Muscle layer of duodenum (tissue), 2 donors: ENCODE results near the gene TBL1X.
"Not testable (repeated sequence)": the region's sequence is repeated elsewhere in the genome, so short reads cannot be mapped to it uniquely, and the experiment has no call there.

ENCODE experiments used
- H3K27ac ChIP-seq: one replicate; pipeline ENCODE4 v1.7.0; 2013; ENCODE audit warnings: mild to moderate bottlenecking, low read length
- H3K27me3 ChIP-seq: one replicate; pipeline ENCODE4 v1.7.0; 2013; ENCODE audit warnings: low read depth, mild to moderate bottlenecking, control low read depth, low read length
- H3K36me3 ChIP-seq, 2 donors: one replicate each; pipeline ENCODE4 v1.7.0; 2013; ENCODE audit warnings: low read length in 2 of 2, control low read depth in 1 of 2, mild to moderate bottlenecking in 1 of 2; ENCODE audit not compliant: insufficient read depth in 2 of 2, control insufficient read depth in 1 of 2
- H3K4me1 ChIP-seq, 2 donors: one replicate each; pipeline ENCODE4 v1.7.0; 2013; ENCODE audit warnings: low read length in 2 of 2, mild to moderate bottlenecking in 2 of 2, control low read depth in 1 of 2, moderate library complexity in 1 of 2; ENCODE audit not compliant: insufficient read depth in 2 of 2, control insufficient read depth in 1 of 2
- H3K4me3 ChIP-seq, 2 donors: one replicate each; pipeline ENCODE4 v1.7.0; 2013; ENCODE audit warnings: low read length in 2 of 2, low read depth in 1 of 2, mild to moderate bottlenecking in 1 of 2
- H3K9me3 ChIP-seq, 2 donors: one replicate each; pipeline ENCODE4 v1.7.0; 2013; ENCODE audit warnings: low read length in 2 of 2, control low read depth in 1 of 2, mild to moderate bottlenecking in 1 of 2; ENCODE audit not compliant: control insufficient read depth in 1 of 2
- donor health status: healthy.

Gene TBL1X

GRCh38 chrX:9462456-9462855, 2.4 kb upstream of the TBL1X start:
- H3K27me3 ChIP-seq, result no peaks in the 10 kb centered on the region
- no peaks in the 10 kb centered on the region for H3K9me3 ChIP-seq
- H3K27ac ChIP-seq, result no peak overlapping the region
- H3K4me1 ChIP-seq, result peaks cover 0 to 11% of the 10 kb centered on the region in 2 donors
- H3K4me3 ChIP-seq, result no peak overlapping the region
- no peaks in the 10 kb centered on the region for H3K36me3 ChIP-seq

GRCh38 chrX:9465380-9466123, 694 bp downstream of the TBL1X start:
- peaks cover 0 to 12% of the 10 kb centered on the region in 2 donors for H3K4me1 ChIP-seq
- no peaks in the 10 kb centered on the region for H3K9me3 ChIP-seq
- H3K4me3 ChIP-seq, result peak overlapping the region in 1 of 2 donors; percentile 73
- H3K36me3 ChIP-seq, result no peaks in the 10 kb centered on the region
- H3K27ac ChIP-seq, result no peak overlapping the region
- H3K27me3 ChIP-seq, result no peaks in the 10 kb centered on the region

GRCh38 chrX:9466124-9466495, 1.3 kb downstream of the TBL1X start:
- H3K36me3 ChIP-seq, result no peaks in the 10 kb centered on the region
- H3K9me3 ChIP-seq, result no peaks in the 10 kb centered on the region
- H3K27ac ChIP-seq, result no peak overlapping the region
- H3K27me3 ChIP-seq, result no peaks in the 10 kb centered on the region
- H3K4me3 ChIP-seq, result peak overlapping the region; percentile 39 to 73
- peaks cover 0 to 12% of the 10 kb centered on the region in 2 donors for H3K4me1 ChIP-seq

GRCh38 chrX:9466736-9467135, 1.9 kb downstream of the TBL1X start:
- Histone ChIP-seq H3K4me3 (peak overlapping the region; percentile 39 to 73), H3K36me3 (no peaks in the 10 kb centered on the region), H3K9me3 (no peaks in the 10 kb centered on the region), H3K4me1 (peaks cover 0 to 12% of the 10 kb centered on the region in 2 donors), H3K27me3 (no peaks in the 10 kb centered on the region), H3K27ac (no peak overlapping the region)

GRCh38 chrX:9467146-9467545, 2.3 kb downstream of the TBL1X start:
- H3K27ac ChIP-seq, result no peak overlapping the region
- H3K9me3 ChIP-seq, result no peaks in the 10 kb centered on the region
- H3K4me1 ChIP-seq, result peaks cover 0 to 12% of the 10 kb centered on the region in 2 donors
- no peaks in the 10 kb centered on the region for H3K27me3 ChIP-seq
- no peaks in the 10 kb centered on the region for H3K36me3 ChIP-seq
- no peak overlapping the region for H3K4me3 ChIP-seq

- H3K4me1 ChIP-seq, result peaks cover 0 to 12% of the 10 kb centered on the region in 2 donors
- no peaks in the 10 kb centered on the region for H3K27me3 ChIP-seq
- H3K27ac ChIP-seq, result no peak overlapping the region
- no peak overlapping the region for H3K4me3 ChIP-seq
- H3K9me3 ChIP-seq, result no peaks in the 10 kb centered on the region
- H3K36me3 ChIP-seq, result no peaks in the 10 kb centered on the region
These were observed 2.9 kb downstream of the TBL1X start for GRCh38 chrX:9467751-9468150.

GRCh38 chrX:9471571-9471985, 6.7 kb downstream of the TBL1X start:
- no peaks in the 10 kb centered on the region for H3K36me3 ChIP-seq
- peaks cover 0 to 10% of the 10 kb centered on the region in 2 donors for H3K4me1 ChIP-seq

GRCh38 chrX:9473708-9474107, 8.8 kb downstream of the TBL1X start:
- no peaks in the 10 kb centered on the region for H3K27me3 ChIP-seq
- no peaks in the 10 kb centered on the region for H3K36me3 ChIP-seq
- no peaks in the 10 kb centered on the region for H3K4me1 ChIP-seq
- H3K9me3 ChIP-seq, result no peaks in the 10 kb centered on the region
- no peak overlapping the region for H3K4me3 ChIP-seq
- H3K27ac ChIP-seq, result no peak overlapping the region

More at GRCh38 chrX:9471571-9471985, 6.7 kb downstream of the TBL1X start:
- Histone ChIP-seq H3K4me3 (no peak overlapping the region), H3K9me3 (no peaks in the 10 kb centered on the region), H3K27ac (no peak overlapping the region), H3K27me3 (no peaks in the 10 kb centered on the region)

GRCh38 chrX:9475417-9475816, 10.6 kb downstream of the TBL1X start:
- not testable (repeated sequence) for H3K27ac ChIP-seq, H3K9me3 ChIP-seq, H3K27me3 ChIP-seq, H3K36me3 ChIP-seq, H3K4me3 ChIP-seq, H3K4me1 ChIP-seq

- no peak overlapping the region for H3K4me3 ChIP-seq
- no peaks in the 10 kb centered on the region for H3K27me3 ChIP-seq
- no peak overlapping the region for H3K27ac ChIP-seq
- no peaks in the 10 kb centered on the region for H3K36me3 ChIP-seq
- no peaks in the 10 kb centered on the region for H3K4me1 ChIP-seq
- H3K9me3 ChIP-seq, result no peaks in the 10 kb centered on the region
These were observed 11.1 kb downstream of the TBL1X start for GRCh38 chrX:9475984-9476383.

- H3K4me1 ChIP-seq, result no peaks in the 10 kb centered on the region
- H3K27ac ChIP-seq, result no peak overlapping the region
- H3K9me3 ChIP-seq, result no peaks in the 10 kb centered on the region
- no peak overlapping the region for H3K4me3 ChIP-seq
- no peaks in the 10 kb centered on the region for H3K36me3 ChIP-seq
- no peaks in the 10 kb centered on the region for H3K27me3 ChIP-seq
These were observed 12.1 kb downstream of the TBL1X start for GRCh38 chrX:9476810-9477575.
